SK-N-SH (cell line): ENCODE data around the gene ERBB2. TPM values are rescaled to one million over a fixed set of nuclear protein-coding genes. Genes with fewer than 3 reads are reported as not detected.

Source experiments
- CTCF ChIA-PET: fragments of 300-600, 350-600 bp; formaldehyde crosslinking; extraction: SDS; loops from one replicate; lab custom pipeline; 2021; lab: Yijun Ruan, JAX
- POLR2A ChIA-PET: fragments of 350-600 bp; sonication (Branson Sonifier 250); formaldehyde crosslinking; extraction: SDS; loops from one replicate; lab custom pipeline; 2020; ENCODE audit warnings: antibody characterized with exemption, inconsistent platforms; lab: Yijun Ruan, JAX
- DNase-seq: peaks from one replicate; pipeline ENCODE4 v3.0.0; 2012
- H2AFZ ChIP-seq: fragments of 200-600 bp; sonication (generic); 2 replicates; pipeline ENCODE4 v1.8.1; 2016; ENCODE audit warnings: antibody characterized with exemption, mild to moderate bottlenecking, low read depth
- H3F3A ChIP-seq: fragments of 200-600 bp; sonication (generic); replicated peaks from 2 replicates; pipeline ENCODE3; 2016; ENCODE audit warnings: antibody characterized with exemption, mild to moderate bottlenecking; ENCODE audit not compliant: insufficient read depth
- H3K27ac ChIP-seq, 2 experiments: fragments of 200-500 bp in 1 of 2; fragments of 200-600 bp in 1 of 2; sonication (Bioruptor generic) in 1 of 2; sonication (generic), shearing (Covaris generic) in 1 of 2; 2 replicates each; pipeline versions ENCODE4 v1.5.1 to v1.6.1; 2014 to 2016; ENCODE audit warnings: low read depth in 2 of 2, inconsistent platforms in 1 of 2, low read length in 1 of 2, mild to moderate bottlenecking in 1 of 2, mixed read lengths in 1 of 2
- H3K27me3 ChIP-seq: fragments of 200-600 bp; sonication (generic), shearing (Covaris generic); 2 replicates; pipeline ENCODE4 v1.6.1; 2016; ENCODE audit warnings: mixed run types; ENCODE audit not compliant: insufficient read depth
- H3K36me3 ChIP-seq, 2 experiments: fragments of 200-500 bp in 1 of 2; fragments of 200-600 bp in 1 of 2; sonication (Bioruptor generic) in 1 of 2; sonication (generic) in 1 of 2; replicated peaks in 1 of 2; 2 replicates each; pipeline versions ENCODE3 to v1.5.1; 2014 to 2016; ENCODE audit warnings: low read length in 1 of 2, mild to moderate bottlenecking in 1 of 2; ENCODE audit not compliant: insufficient read depth in 2 of 2, control insufficient read depth in 1 of 2
- H3K4me1 ChIP-seq, 2 experiments: fragments of 200-500 bp in 1 of 2; fragments of 200-600 bp in 1 of 2; sonication (Bioruptor generic) in 1 of 2; sonication (generic), shearing (Covaris generic) in 1 of 2; 2 replicates each; pipeline versions ENCODE4 v1.5.1 to v1.6.1; 2014 to 2016; ENCODE audit warnings: low read depth in 1 of 2, low read length in 1 of 2, mixed run types in 1 of 2; ENCODE audit not compliant: insufficient read depth in 2 of 2, control insufficient read depth in 1 of 2
- H3K4me2 ChIP-seq: fragments of 200-600 bp; sonication (generic), shearing (Covaris generic); 2 replicates; pipeline ENCODE4 v1.6.1; 2017; ENCODE audit warnings: mixed run types
- H3K4me3 ChIP-seq, 2 experiments: fragments of 200-500 bp in 1 of 2; fragments of 200-600 bp in 1 of 2; sonication (Bioruptor generic) in 1 of 2; sonication (generic), shearing (Covaris generic) in 1 of 2; 2 replicates each; pipeline versions ENCODE4 v1.5.1 to v1.8.1; 2014 to 2016; ENCODE audit warnings: low read depth in 2 of 2, inconsistent platforms in 1 of 2, low read length in 1 of 2, mild to moderate bottlenecking in 1 of 2, mixed read lengths in 1 of 2, moderate library complexity in 1 of 2
- H3K79me2 ChIP-seq: fragments of 200-600 bp; sonication (generic); 2 replicates; pipeline ENCODE4 v1.8.1; 2017; ENCODE audit warnings: mild to moderate bottlenecking; ENCODE audit not compliant: insufficient read depth
- H3K9ac ChIP-seq: fragments of 200-600 bp; sonication (generic); 2 replicates; pipeline ENCODE4 v1.6.1; 2017; ENCODE audit warnings: mixed run types
- H3K9me2 ChIP-seq: fragments of 200-600 bp; sonication (generic); 2 replicates; pipeline ENCODE4 v1.6.1; 2017; ENCODE audit warnings: mixed run types
- H3K9me3 ChIP-seq: fragments of 200-600 bp; sonication (generic); 2 replicates; pipeline ENCODE4 v1.6.1; 2017; ENCODE audit warnings: mixed run types, mild to moderate bottlenecking, moderate library complexity
- H4K20me1 ChIP-seq: fragments of 200-600 bp; sonication (generic); 2 replicates; pipeline ENCODE4 v1.6.1; 2017; ENCODE audit warnings: mild to moderate bottlenecking, mixed run types; ENCODE audit not compliant: insufficient read depth
- CHD2 ChIP-seq: fragments of 150-350 bp; IDR thresholded peaks from 2 replicates; pipeline ENCODE4 v1.6.1; 2018; ENCODE audit warnings: low read length; ENCODE audit not compliant: partially characterized antibody
- ELF1 ChIP-seq: IDR thresholded peaks from 2 replicates; pipeline ENCODE4 v1.4.0; 2012
- EP300 ChIP-seq, 2 experiments: IDR thresholded peaks; 2 replicates each; pipeline versions ENCODE4 v1.4.0 to v1.6.1; 2012; ENCODE audit warnings: borderline replicate concordance in 1 of 2, low read depth in 1 of 2, low read length in 1 of 2
- FOSL2 ChIP-seq: IDR thresholded peaks from 2 replicates; pipeline ENCODE4 v1.4.0; 2012; ENCODE audit warnings: low read depth, mild to moderate bottlenecking, moderate library complexity, borderline replicate concordance
- FOXJ3 ChIP-seq: sonication (generic); formaldehyde crosslinking; IDR thresholded peaks from 2 replicates; pipeline ENCODE4 v1.5.1; 2020; ENCODE audit warnings: mild to moderate bottlenecking, missing genetic modification reagents
- GATA2 ChIP-seq: sonication (generic); formaldehyde crosslinking; IDR thresholded peaks from 2 replicates; pipeline ENCODE4 v1.5.0; 2020; ENCODE audit warnings: mild to moderate bottlenecking, missing genetic modification reagents
- JUND ChIP-seq: IDR thresholded peaks from 2 replicates; pipeline ENCODE4 v1.4.0; 2012
- MEF2A ChIP-seq: IDR thresholded peaks from 2 replicates; pipeline ENCODE4 v1.4.0; 2012; ENCODE audit warnings: low read depth, borderline replicate concordance
- MXI1 ChIP-seq: IDR thresholded peaks from 2 replicates; pipeline ENCODE4 v1.6.1; 2012; ENCODE audit warnings: mild to moderate bottlenecking, low read depth, low read length, improper control_type of control experiment
- NFIC ChIP-seq: IDR thresholded peaks from 2 replicates; pipeline ENCODE4 v1.4.0; 2012; ENCODE audit warnings: borderline replicate concordance
- NRF1 ChIP-seq: IDR thresholded peaks from 2 replicates; pipeline ENCODE4 v1.6.1; 2012; ENCODE audit warnings: low read depth, mild to moderate bottlenecking, low read length
- POLR2AphosphoS5 ChIP-seq: IDR thresholded peaks from 2 replicates; pipeline ENCODE4 v1.6.1; 2012; ENCODE audit warnings: low read depth, low read length
- RCOR1 ChIP-seq: fragments of 150-350 bp; IDR thresholded peaks from 2 replicates; pipeline ENCODE4 v1.6.1; 2017; ENCODE audit warnings: antibody characterized with exemption, low read length
- RXRA ChIP-seq: IDR thresholded peaks from 2 replicates; pipeline ENCODE4 v1.4.0; 2012; ENCODE audit warnings: low read depth, mild to moderate bottlenecking, borderline replicate concordance
- SMC3 ChIP-seq: IDR thresholded peaks from 2 replicates; pipeline ENCODE4 v1.6.1; 2012; ENCODE audit warnings: low read depth, low read length, improper control_type of control experiment
- TAF1 ChIP-seq: IDR thresholded peaks from 2 replicates; pipeline ENCODE4 v1.6.1; 2012; ENCODE audit warnings: low read depth, mild to moderate bottlenecking, low read length, moderate library complexity, borderline replicate concordance
- YY1 ChIP-seq: IDR thresholded peaks from 2 replicates; pipeline ENCODE4 v1.4.0; 2012; ENCODE audit warnings: low read depth, mild to moderate bottlenecking
- WGBS: methylation state at CpG from one replicate; pipeline ENCODE4 v1.1.6; 2017; ENCODE audit warnings: low lambda C conversion rate; 5-methylcytosine and 5-hydroxymethylcytosine counted together
- polyA plus RNA-seq, 3 experiments: library from polyadenylated mRNA; depleted of rRNA; stranded (reverse); fragments of >200 nt; gene quantifications; 2 replicates each; pipeline ENCODE4 v1.2.3, GENCODE V29; 2012
- TF ChIP-seq, protein P1 (sequence below): IDR thresholded peaks from 2 replicates; pipeline ENCODE4 v1.4.0; 2012; ENCODE audit warnings: low read depth, borderline replicate concordance
- TF ChIP-seq, protein P2 (sequence below): IDR thresholded peaks from 2 replicates; pipeline ENCODE4; 2012
- TF ChIP-seq, protein P3 (sequence below): fragments of 150-350 bp; IDR thresholded peaks from 2 replicates; pipeline ENCODE4 v1.6.1; 2017; ENCODE audit warnings: antibody characterized with exemption, low read length, low read depth, borderline replicate concordance
- TF ChIP-seq, protein P4 (sequence below): IDR thresholded peaks from 2 replicates; pipeline ENCODE4 v1.4.0; 2012; ENCODE audit warnings: low read depth, borderline replicate concordance

Gene ERBB2
- polyA plus RNA-seq, 1 of the 3 experiments (the other 2 are of a cell fraction) = 1.9 TPM

DNA sequence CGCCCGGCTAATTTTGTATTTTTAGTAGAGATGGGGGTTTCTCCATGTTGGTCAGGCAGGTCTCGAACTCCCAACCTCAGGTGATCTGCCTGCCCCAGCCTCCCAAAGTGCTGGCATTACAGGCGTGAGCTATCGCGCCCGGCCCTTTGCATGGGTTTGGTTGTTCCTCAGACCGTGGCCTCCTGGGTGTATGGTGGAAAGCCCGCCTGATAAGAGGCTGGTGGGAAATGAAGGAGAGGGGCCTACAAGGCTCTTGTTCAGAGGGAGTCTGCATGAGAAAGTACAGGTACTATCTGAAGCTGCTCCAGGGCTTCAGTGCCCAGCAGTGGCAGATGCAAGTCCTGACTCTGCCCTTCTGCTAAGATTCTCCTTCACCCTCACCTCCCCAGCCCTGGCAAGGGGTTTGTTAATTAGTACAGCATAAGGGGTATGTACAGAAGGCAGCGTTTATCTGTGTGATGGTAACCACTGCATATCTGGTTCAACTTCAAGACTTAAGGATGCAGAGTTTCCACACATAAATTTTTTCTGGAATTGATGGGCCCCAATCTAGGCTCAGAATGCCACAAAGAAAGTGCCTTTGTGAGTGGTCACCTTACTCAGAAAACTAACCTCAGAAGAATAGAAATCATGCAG is 62.1 kb downstream of the ERBB2 start:
- no peaks in the 10 kb centered on the region for H3K36me3 ChIP-seq
- 37% methylated on average over 10 of the region's 10 CpGs for WGBS
- no peak overlapping the region for H2AFZ ChIP-seq
- H3K9me2 ChIP-seq = no peaks in the 10 kb centered on the region
- DNase-seq = no peak
- H3K9me3 ChIP-seq = no peaks in the 10 kb centered on the region
- H3K4me2 ChIP-seq = no peak overlapping the region
- no peaks in the 10 kb centered on the region for H4K20me1 ChIP-seq
- no peaks in the 10 kb centered on the region for H3F3A ChIP-seq
- H3K4me3 ChIP-seq = no peak overlapping the region
- CTCF ChIA-PET = interaction anchor here (0.9 to 1.5 kb wide), 2 partner anchors 32 to 214 kb away, joined by 3 read pairs; no protein-coding TSS in a partner anchor
- H3K4me1 ChIP-seq = no peaks in the 10 kb centered on the region
- H3K27ac ChIP-seq = no peak overlapping the region
- H3K79me2 ChIP-seq = no peaks in the 10 kb centered on the region
- no peak overlapping the region for H3K9ac ChIP-seq
- TF ChIP-seq CHD2 = no peak
- TF ChIP-seq RCOR1 = no peak
- TF ChIP-seq TAF1 = no peak
- TF ChIP-seq, protein P1, sequence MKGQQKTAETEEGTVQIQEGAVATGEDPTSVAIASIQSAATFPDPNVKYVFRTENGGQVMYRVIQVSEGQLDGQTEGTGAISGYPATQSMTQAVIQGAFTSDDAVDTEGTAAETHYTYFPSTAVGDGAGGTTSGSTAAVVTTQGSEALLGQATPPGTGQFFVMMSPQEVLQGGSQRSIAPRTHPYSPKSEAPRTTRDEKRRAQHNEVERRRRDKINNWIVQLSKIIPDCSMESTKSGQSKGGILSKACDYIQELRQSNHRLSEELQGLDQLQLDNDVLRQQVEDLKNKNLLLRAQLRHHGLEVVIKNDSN = no peak
- TF ChIP-seq RXRA = no peak
- no peak for TF ChIP-seq ELF1
- TF ChIP-seq, protein P2, sequence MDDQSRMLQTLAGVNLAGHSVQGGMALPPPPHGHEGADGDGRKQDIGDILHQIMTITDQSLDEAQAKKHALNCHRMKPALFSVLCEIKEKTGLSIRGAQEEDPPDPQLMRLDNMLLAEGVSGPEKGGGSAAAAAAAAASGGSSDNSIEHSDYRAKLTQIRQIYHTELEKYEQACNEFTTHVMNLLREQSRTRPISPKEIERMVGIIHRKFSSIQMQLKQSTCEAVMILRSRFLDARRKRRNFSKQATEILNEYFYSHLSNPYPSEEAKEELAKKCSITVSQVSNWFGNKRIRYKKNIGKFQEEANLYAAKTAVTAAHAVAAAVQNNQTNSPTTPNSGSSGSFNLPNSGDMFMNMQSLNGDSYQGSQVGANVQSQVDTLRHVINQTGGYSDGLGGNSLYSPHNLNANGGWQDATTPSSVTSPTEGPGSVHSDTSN = no peak
- no peak for TF ChIP-seq FOXJ3 (CRISPR knock-in tag)
- peaks cover 83% of the 10 kb centered on the region for H3K27me3 ChIP-seq
- POLR2A ChIA-PET = no interaction called here

DNA sequence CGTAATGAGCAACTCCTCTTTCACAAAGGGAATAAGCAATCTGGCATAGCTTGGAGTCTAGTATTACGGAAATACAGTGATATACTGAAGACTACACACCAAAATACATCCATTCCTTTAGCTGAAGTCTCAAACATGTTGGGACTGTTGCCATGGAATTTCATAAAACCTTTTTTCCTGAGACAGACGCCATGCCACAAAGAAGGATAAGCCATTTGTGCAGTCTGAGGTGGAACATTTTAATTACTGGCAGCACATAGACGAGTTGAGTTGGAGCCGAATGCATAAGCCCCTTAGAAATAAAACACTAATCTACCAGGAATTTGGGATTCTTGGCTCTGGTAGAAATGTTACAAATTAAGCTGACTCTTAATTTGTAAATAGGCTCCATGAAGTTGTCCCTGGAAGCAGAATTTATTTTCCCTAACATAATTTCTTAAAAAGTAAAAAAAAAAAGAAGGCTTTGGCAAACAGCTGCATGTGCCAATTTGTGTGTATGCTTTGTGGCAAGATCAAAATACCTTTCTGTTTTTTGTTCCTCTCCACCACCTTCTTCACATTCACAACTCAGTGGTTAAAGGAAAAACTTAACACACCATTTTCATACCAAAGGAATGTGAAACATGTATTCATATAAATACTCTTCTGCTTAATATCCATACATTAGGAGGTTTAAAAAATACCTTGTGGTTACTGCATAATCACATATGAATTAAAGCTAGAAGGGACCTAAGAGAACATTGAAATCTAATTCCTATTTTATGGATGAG is 63.4 kb downstream of the ERBB2 start:
- Histone ChIP-seq H3K9me2 (no peaks in the 10 kb centered on the region), H3K9me3 (no peaks in the 10 kb centered on the region), H3K9ac (no peak overlapping the region), H3K4me1 (no peaks in the 10 kb centered on the region), H3K27ac (no peak overlapping the region), H3K27me3 (peaks cover 85% of the 10 kb centered on the region), H3K4me3 (no peak overlapping the region), H3K36me3 (no peaks in the 10 kb centered on the region), H3K79me2 (no peaks in the 10 kb centered on the region), H3F3A (no peaks in the 10 kb centered on the region), H2AFZ (no peak overlapping the region), H4K20me1 (no peaks in the 10 kb centered on the region), H3K4me2 (no peak overlapping the region)
- POLR2A ChIA-PET = no interaction called here
- no peak for DNase-seq
- 32% methylated on average over 5 of the region's 5 CpGs for WGBS
- CTCF ChIA-PET = interaction anchor here (0.8 to 2.1 kb wide), 6 partner anchors 8 to 187 kb away, joined by 3 to 7 read pairs (median 4); no protein-coding TSS in a partner anchor
- no peak for TF ChIP-seq YY1
- TF ChIP-seq, protein P3, sequence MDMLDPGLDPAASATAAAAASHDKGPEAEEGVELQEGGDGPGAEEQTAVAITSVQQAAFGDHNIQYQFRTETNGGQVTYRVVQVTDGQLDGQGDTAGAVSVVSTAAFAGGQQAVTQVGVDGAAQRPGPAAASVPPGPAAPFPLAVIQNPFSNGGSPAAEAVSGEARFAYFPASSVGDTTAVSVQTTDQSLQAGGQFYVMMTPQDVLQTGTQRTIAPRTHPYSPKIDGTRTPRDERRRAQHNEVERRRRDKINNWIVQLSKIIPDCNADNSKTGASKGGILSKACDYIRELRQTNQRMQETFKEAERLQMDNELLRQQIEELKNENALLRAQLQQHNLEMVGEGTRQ = no peak
- TF ChIP-seq EP300 (IDR thresholded peaks at IDR 0.05; ENCODE audit: borderline replicate concordance in 1 of 2, low read depth in 1 of 2, low read length in 1 of 2) = no peak
- no peak for TF ChIP-seq NRF1
- no peak for TF ChIP-seq CHD2
- TF ChIP-seq MEF2A = no peak
- TF ChIP-seq RCOR1 = no peak
- no peak for TF ChIP-seq FOXJ3 (CRISPR knock-in tag)
- no peak for TF ChIP-seq FOSL2
- TF ChIP-seq, protein P2 = no peak
- no peak for TF ChIP-seq SMC3
- TF ChIP-seq POLR2AphosphoS5 = no peak
- TF ChIP-seq, protein P4, sequence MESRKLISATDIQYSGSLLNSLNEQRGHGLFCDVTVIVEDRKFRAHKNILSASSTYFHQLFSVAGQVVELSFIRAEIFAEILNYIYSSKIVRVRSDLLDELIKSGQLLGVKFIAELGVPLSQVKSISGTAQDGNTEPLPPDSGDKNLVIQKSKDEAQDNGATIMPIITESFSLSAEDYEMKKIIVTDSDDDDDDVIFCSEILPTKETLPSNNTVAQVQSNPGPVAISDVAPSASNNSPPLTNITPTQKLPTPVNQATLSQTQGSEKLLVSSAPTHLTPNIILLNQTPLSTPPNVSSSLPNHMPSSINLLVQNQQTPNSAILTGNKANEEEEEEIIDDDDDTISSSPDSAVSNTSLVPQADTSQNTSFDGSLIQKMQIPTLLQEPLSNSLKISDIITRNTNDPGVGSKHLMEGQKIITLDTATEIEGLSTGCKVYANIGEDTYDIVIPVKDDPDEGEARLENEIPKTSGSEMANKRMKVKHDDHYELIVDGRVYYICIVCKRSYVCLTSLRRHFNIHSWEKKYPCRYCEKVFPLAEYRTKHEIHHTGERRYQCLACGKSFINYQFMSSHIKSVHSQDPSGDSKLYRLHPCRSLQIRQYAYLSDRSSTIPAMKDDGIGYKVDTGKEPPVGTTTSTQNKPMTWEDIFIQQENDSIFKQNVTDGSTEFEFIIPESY = no peak
- TF ChIP-seq NFIC = no peak
- TF ChIP-seq GATA2 (CRISPR knock-in tag) = no peak
- TF ChIP-seq JUND = no peak
- no peak for TF ChIP-seq MXI1
- no peak for TF ChIP-seq RXRA
